HG03575 (cell line): ENCODE data around the gene HIRIP3.

Source experiments
- ATAC-seq: cut with Tn5 transposase; IDR thresholded peaks from one replicate; pipeline ENCODE4 v1.9.1; 2021; ENCODE audit not compliant: unreplicated experiment, insufficient number of reproducible peaks, low FRiP score; ENCODE audit errors: extremely low read depth

The HIRIP3 gene

GRCh38 chr16:30002614-30003346, 7.4 kb upstream of the HIRIP3 start:
- no peak for ATAC-seq

- ATAC-seq, result no peak
Measured at GRCh38 chr16:30000735-30001631, 5.6 kb upstream of the HIRIP3 start.

GRCh38 chr16:29999605-30000004, 4.2 kb upstream of the HIRIP3 start:
- ATAC-seq, result no peak

GRCh38 chr16:29996766-29997250, 1.4 kb upstream of the HIRIP3 start:
- ATAC-seq, result no peak

GRCh38 chr16:29995911-29996765, 721 bp upstream of the HIRIP3 start, which contains the start of gene INO80E:
Gene INO80E (plus strand): TSS chr16:29996241. CDS start chr16:29996311, 70 bp downstream.
- ATAC-seq, result peak; percentile 78

- ATAC-seq, result no peak
Measured at GRCh38 chr16:29994600-29995323, 655 bp downstream of the HIRIP3 start.

- ATAC-seq, result no peak
Measured at GRCh38 chr16:29993903-29994599, 1.4 kb downstream of the HIRIP3 start.

GRCh38 chr16:29993191-29993902, 2.1 kb downstream of the HIRIP3 start:
- ATAC-seq, result no peak

GRCh38 chr16:29992344-29992967, 3.0 kb downstream of the HIRIP3 start:
- no peak for ATAC-seq

GRCh38 chr16:29991571-29991904, 3.9 kb downstream of the HIRIP3 start:
- no peak for ATAC-seq

GRCh38 chr16:29990883-29991570, 4.4 kb downstream of the HIRIP3 start:
- ATAC-seq, result no peak

GRCh38 chr16:29990034-29990433, 5.4 kb downstream of the HIRIP3 start:
- ATAC-seq, result no peak

GRCh38 chr16:29989111-29989858, 6.1 kb downstream of the HIRIP3 start:
- ATAC-seq, result no peak

- ATAC-seq, result no peak
Measured at GRCh38 chr16:29988346-29989075, 6.9 kb downstream of the HIRIP3 start.

GRCh38 chr16:29987371-29988085, 7.9 kb downstream of the HIRIP3 start:
- ATAC-seq, result no peak
